Measurements from ENCODE around the gene PGRMC2.

- no peak for TF ChIP-seq GTF2F1 (IDR thresholded peaks at IDR 0.05; ENCODE audit: borderline replicate concordance, low read depth, low read length)
- no peak for TF ChIP-seq CTBP2 (IDR thresholded peaks at IDR 0.05; ENCODE audit: borderline replicate concordance, insufficient read depth, insufficient read length, low read length)
- TF ChIP-seq POLR2A (IDR thresholded peaks at IDR 0.05; ENCODE audit: control extremely low read depth in 1 of 2, low read depth in 2 of 2, low read length in 2 of 2): no peak
- TF ChIP-seq CTCF (IDR thresholded peaks at IDR 0.05; ENCODE audit: control extremely low read depth in 1 of 3, insufficient read depth in 1 of 3, low read depth in 1 of 3, low read length in 3 of 3): no peak
- no peak for TF ChIP-seq KDM5A (IDR thresholded peaks at IDR 0.05; ENCODE audit: low read length)
- no peak for TF ChIP-seq TBP (IDR thresholded peaks at IDR 0.05; ENCODE audit: low read depth, low read length)
- TF ChIP-seq POLR2AphosphoS5 (IDR thresholded peaks at IDR 0.05; ENCODE audit: low read depth, low read length): no peak
- TF ChIP-seq EGR1 (IDR thresholded peaks at IDR 0.05; ENCODE audit: borderline replicate concordance, low read depth, low read length): no peak
- TF ChIP-seq SP2 (IDR thresholded peaks at IDR 0.05; ENCODE audit: low read length): no peak
- no peak for TF ChIP-seq RAD21 (IDR thresholded peaks at IDR 0.05 in 1 of 2, conservative IDR thresholded peaks at IDR 0.05 in 1 of 2; ENCODE audit: low read depth in 2 of 2, low read length in 2 of 2)
- TF ChIP-seq CBX8 (IDR thresholded peaks at IDR 0.05; ENCODE audit: borderline replicate concordance, low read depth, low read length): no peak
- no peak for TF ChIP-seq RBBP5 (IDR thresholded peaks at IDR 0.05; ENCODE audit: borderline replicate concordance, low read depth, low read length)
- TF ChIP-seq TAF1 (IDR thresholded peaks at IDR 0.05; ENCODE audit: low read depth, low read length): no peak
- no peak for TF ChIP-seq ZNF274 (IDR thresholded peaks at IDR 0.05; ENCODE audit: borderline replicate concordance, extremely low read depth, low read length)
Observed at GRCh38 chr4:128323401-128323800, 35.8 kb upstream of the PGRMC2 start.
